PC-3 (cell line): Measurements from ENCODE around the gene KANK4. TPM values are rescaled to one million over a fixed set of nuclear protein-coding genes. Genes with fewer than 3 reads are reported as not detected.
A peak's percentile ranks its signal among the peaks of the same experiment; 100 is the strongest.

Experiments used
- ATAC-seq: fragments of 200-7000 bp; cut with Tn5 transposase; 2 replicates; pipeline ENCODE4 v1.9.1; 2020; ENCODE audit warnings: mild to moderate bottlenecking, moderate library complexity
- BruUV-seq: library from RNA; stranded (reverse); fragments of 400-500 nt; replicated peaks from 2 replicates; lab custom pipeline; 2021; lab: Mats Ljungman, UMichigan
- CTCF ChIA-PET: fragments of 300-600 bp; sonication (Branson Sonifier 250); formaldehyde crosslinking; loops from one replicate; lab custom pipeline; 2022; ENCODE audit warnings: antibody characterized with exemption; lab: Charles Lee
- POLR2A ChIA-PET: fragments of 300-600 bp; sonication (Branson Sonifier 250); formaldehyde crosslinking; loops from one replicate; lab custom pipeline; 2022; ENCODE audit warnings: antibody characterized with exemption; ENCODE audit not compliant: unreplicated experiment; lab: Charles Lee
- DNase-seq: peaks from one replicate; pipeline ENCODE4 v3.0.0-alpha.2; 2015
- H2AFZ ChIP-seq: fragments of 300-600 bp; sonication (generic); 2 replicates; pipeline ENCODE4 v1.6.0; 2016; ENCODE audit warnings: antibody characterized with exemption, low read length
- H3F3A ChIP-seq: fragments of 300-600 bp; sonication (generic); one replicate; pipeline ENCODE4 v1.6.0; 2017; ENCODE audit warnings: antibody characterized with exemption, low read length, control low read depth, mild to moderate bottlenecking; ENCODE audit not compliant: unreplicated experiment
- H3K27ac ChIP-seq: fragments of 300-600 bp; sonication (generic); 2 replicates; pipeline ENCODE4 v1.5.1; 2016; ENCODE audit warnings: mild to moderate bottlenecking, low read length
- H3K27me3 ChIP-seq: fragments of 300-600 bp; sonication (generic); 2 replicates; pipeline ENCODE4 v1.6.1; 2016; ENCODE audit warnings: low read length, mixed read lengths
- H3K36me3 ChIP-seq: fragments of 300-600 bp; sonication (generic); 2 replicates; pipeline ENCODE4 v1.6.1; 2016; ENCODE audit warnings: low read depth, mixed run types, low read length, mixed read lengths
- H3K4me1 ChIP-seq: fragments of 300-600 bp; sonication (generic); 2 replicates; pipeline ENCODE4 v1.5.1; 2016; ENCODE audit warnings: low read length; ENCODE audit not compliant: insufficient read depth
- H3K4me2 ChIP-seq: fragments of 300-600 bp; sonication (generic); 2 replicates; pipeline ENCODE4 v1.6.0; 2016; ENCODE audit warnings: low read length
- H3K4me3 ChIP-seq: fragments of 300-600 bp; sonication (generic); 2 replicates; pipeline ENCODE4 v1.5.1; 2016; ENCODE audit warnings: mild to moderate bottlenecking, low read length, mixed read lengths
- H3K79me2 ChIP-seq: fragments of 300-600 bp; sonication (generic); 2 replicates; pipeline ENCODE4 v1.6.1; 2017; ENCODE audit warnings: low read length, mixed read lengths
- H3K9ac ChIP-seq: fragments of 300-600 bp; sonication (generic); 2 replicates; pipeline ENCODE4 v1.6.0; 2016; ENCODE audit warnings: mild to moderate bottlenecking, low read length
- H3K9me2 ChIP-seq: fragments of 300-600 bp; sonication (generic); replicated peaks from 2 replicates; pipeline ENCODE4 v1.6.1; 2016; ENCODE audit warnings: mixed run types, low read length, mixed read lengths
- H3K9me3 ChIP-seq: fragments of 300-600 bp; sonication (generic); 2 replicates; pipeline ENCODE4 v1.6.1; 2016; ENCODE audit warnings: low read length, mixed read lengths
- H4K20me1 ChIP-seq: fragments of 300-600 bp; sonication (generic); 2 replicates; pipeline ENCODE4 v1.6.1; 2016; ENCODE audit warnings: low read length, mixed read lengths
- CTCF ChIP-seq: fragments of 300-600 bp; sonication (generic); conservative IDR thresholded peaks from 2 replicates; pipeline ENCODE4 v1.5.1; 2017; ENCODE audit warnings: antibody characterized with exemption, low read depth, mild to moderate bottlenecking, low read length
- EZH2 ChIP-seq: fragments of 300-600 bp; sonication (generic); IDR thresholded peaks from one replicate; pipeline ENCODE4 v1.6.1; 2017; ENCODE audit warnings: antibody characterized with exemption, mild to moderate bottlenecking, low read length; ENCODE audit not compliant: unreplicated experiment
- EZH2phosphoT487 ChIP-seq: fragments of 300-600 bp; sonication (generic); IDR thresholded peaks from 2 replicates; pipeline ENCODE4 v1.6.1; 2018; ENCODE audit warnings: mild to moderate bottlenecking, antibody characterized with exemption, low read length, borderline replicate concordance
- intact Hi-C: fragments of 100-400 bp; cut with micrococcal nuclease; formaldehyde crosslinking; loops from 2 replicates; pipeline ENCODE4 v1.9.0; 2023
- total RNA-seq: library from RNA; depleted of rRNA; stranded (reverse); fragments of >200 nt; gene quantifications from 2 replicates; pipeline ENCODE4 v1.2.3, GENCODE V29; 2014

The KANK4 gene
- total RNA-seq, 1 experiment from 2014 or later: not detected

- Histone ChIP-seq H3K9me2 (no peaks in the 10 kb centered on the region), H3K4me2 (no peak overlapping the region), H3K36me3 (no peaks in the 10 kb centered on the region), H3K9ac (no peak overlapping the region), H3K79me2 (no peaks in the 10 kb centered on the region), H4K20me1 (no peaks in the 10 kb centered on the region), H3K9me3 (no peaks in the 10 kb centered on the region), H3K27ac (no peak overlapping the region), H3K4me1 (peaks cover 16% of the 10 kb centered on the region), H3F3A (no peaks in the 10 kb centered on the region), H3K27me3 (no peaks in the 10 kb centered on the region), H2AFZ (no peak overlapping the region), H3K4me3 (no peak overlapping the region)
- ChIA-PET POLR2A (no interaction called here), CTCF (no interaction called here)
- DNase-seq: peak; percentile 15
- TF ChIP-seq CTCF: no peak
- TF ChIP-seq EZH2phosphoT487: no peak
- no peak for TF ChIP-seq EZH2
- intact Hi-C loops: no loop called here
- no TSS peak for BruUV-seq
- ATAC-seq: no peak
These were observed 6.4 kb upstream of the KANK4 start for GRCh38 chr1:62325681-62326080.

GRCh38 chr1:62325081-62325480, 5.8 kb upstream of the KANK4 start:
- no TSS peak for BruUV-seq
- CTCF ChIA-PET: no interaction called here

More at GRCh38 chr1:62325081-62325480, 5.8 kb upstream of the KANK4 start:
- Histone ChIP-seq H3K4me2 (no peak overlapping the region), H3K36me3 (no peaks in the 10 kb centered on the region), H3K4me1 (peaks cover 16% of the 10 kb centered on the region), H3K27ac (no peak overlapping the region), H3K9me2 (no peaks in the 10 kb centered on the region), H3K79me2 (no peaks in the 10 kb centered on the region), H2AFZ (no peak overlapping the region; the same call in 1 of the 2 replicates), H3K9me3 (no peaks in the 10 kb centered on the region), H4K20me1 (no peaks in the 10 kb centered on the region), H3F3A (no peaks in the 10 kb centered on the region), H3K9ac (no peak overlapping the region), H3K4me3 (no peak overlapping the region), H3K27me3 (no peaks in the 10 kb centered on the region)
- DNase-seq (peak; percentile 44), ATAC-seq (no peak)
- TF ChIP-seq CTCF (no peak), EZH2phosphoT487 (no peak), EZH2 (no peak)
- intact Hi-C loops: no loop called here
- POLR2A ChIA-PET: interaction anchor here (0.7 kb wide), 1 partner anchor 1256 kb away, joined by 6 read pairs; no protein-coding TSS in a partner anchor
